DMS79 (cell line): ENCODE results near the gene MGAT4B.
"Not testable (repeated sequence)": the region's sequence is repeated elsewhere in the genome, so short reads cannot be mapped to it uniquely, and the experiment has no call there.

ENCODE experiments used
- DNase-seq: peaks from one replicate; lab custom pipeline; 2025; lab: John Stamatoyannopoulos, UW

The MGAT4B gene

DNA sequence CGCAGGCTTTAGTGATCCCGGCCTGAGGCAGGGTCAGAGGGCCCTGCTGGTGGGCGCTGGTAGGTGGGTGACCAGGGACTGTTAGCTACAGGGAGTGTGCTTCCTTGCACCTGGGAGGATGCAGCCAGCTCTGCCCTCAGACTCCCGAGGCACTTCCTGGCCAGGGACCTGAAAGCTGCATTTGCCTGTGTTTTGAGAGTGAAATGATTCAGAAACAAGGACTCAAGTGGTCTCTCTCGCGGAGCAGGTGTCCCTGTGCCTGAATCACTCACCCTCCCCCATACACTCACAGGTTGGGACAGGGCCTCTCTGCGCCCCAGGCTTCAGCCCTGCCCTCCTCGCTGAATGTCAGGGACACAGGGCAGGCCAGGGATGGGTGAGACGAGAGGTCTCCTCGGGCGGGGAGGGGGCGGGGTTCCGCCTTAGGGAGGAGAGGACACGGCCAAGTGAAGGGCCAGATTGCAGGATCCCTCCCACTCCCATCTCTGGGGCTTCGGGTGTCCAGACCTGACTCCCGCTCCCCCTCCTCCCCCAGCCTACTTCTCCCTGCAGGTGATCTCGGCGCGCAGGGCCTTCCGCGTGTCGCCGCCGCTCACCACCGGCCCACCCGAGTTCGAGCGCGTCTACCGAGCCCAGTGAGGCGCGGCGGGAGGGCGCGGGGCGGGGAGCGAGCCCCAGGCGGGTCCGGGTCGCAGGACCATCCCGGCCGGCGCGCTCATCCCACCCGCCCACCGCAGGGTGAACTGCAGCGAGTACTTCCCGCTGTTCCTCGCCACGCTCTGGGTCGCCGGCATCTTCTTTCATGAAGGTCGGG lies 11.4 kb downstream of the MGAT4B start:
- DNase-seq, result peak; percentile 93

GRCh38 chr5:179794575-179794974 lies 12.1 kb downstream of the MGAT4B start:
- DNase-seq, result no peak

DNA sequence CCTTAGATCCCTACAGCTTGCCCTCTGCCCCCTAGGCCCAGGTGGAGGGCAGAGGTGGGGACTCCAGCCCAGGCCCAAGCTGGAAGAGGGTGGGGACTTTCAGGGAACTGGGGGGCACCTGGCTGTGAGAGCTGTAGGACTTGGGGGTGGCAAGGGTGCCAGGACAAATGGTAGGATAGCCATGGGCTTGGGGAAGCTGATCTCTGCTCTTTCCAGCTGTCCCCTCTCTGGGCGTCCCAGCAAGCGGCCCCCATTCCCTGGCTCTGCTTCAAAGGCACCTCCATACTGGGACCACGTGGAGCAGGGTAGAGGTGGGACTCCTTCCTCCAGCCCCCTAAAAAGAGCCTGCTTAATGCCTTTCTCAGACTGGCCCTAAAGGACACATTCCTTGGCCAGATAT lies 12.5 kb downstream of the MGAT4B start:
- no peak for DNase-seq

DNA sequence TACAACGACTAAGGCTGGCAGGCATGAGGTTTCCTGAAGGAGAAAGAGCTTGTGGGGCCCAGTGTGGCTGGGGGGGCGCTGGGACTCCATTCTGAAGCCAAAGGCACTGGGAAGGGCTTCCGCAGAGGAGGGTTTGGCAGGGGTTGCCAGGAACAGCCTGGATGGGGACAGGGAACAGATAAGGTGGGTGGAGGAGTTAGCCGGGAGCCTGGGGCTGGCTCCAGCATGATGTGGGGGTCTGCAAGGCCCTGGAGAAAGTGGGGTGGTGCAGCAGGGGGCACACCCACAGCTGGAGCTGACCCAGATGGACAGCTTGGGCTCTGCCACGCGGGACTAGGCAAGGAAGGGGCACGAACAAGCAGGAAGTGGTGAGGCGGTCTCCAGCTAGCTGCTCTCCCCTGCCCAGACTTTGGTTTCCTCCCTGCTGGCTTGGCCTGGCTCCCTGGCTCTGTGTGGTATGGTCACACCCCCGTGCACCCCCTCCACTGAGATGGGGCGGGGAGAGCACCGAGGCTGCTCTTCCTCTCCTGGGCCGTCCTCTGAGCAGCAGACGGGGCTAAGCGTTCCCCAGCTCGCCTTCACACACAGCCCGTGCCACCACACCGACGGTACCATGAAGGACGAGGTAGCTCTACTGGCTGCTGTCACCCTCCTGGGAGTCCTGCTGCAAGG lies 13.1 kb downstream of the MGAT4B start, which contains the start of gene LTC4S:
LTC4S (plus strand) TSS at position 519 of the 672 bp plus-strand sequence; CDS start at position 614, 95 bp downstream.
- DNase-seq, result no peak

DNA sequence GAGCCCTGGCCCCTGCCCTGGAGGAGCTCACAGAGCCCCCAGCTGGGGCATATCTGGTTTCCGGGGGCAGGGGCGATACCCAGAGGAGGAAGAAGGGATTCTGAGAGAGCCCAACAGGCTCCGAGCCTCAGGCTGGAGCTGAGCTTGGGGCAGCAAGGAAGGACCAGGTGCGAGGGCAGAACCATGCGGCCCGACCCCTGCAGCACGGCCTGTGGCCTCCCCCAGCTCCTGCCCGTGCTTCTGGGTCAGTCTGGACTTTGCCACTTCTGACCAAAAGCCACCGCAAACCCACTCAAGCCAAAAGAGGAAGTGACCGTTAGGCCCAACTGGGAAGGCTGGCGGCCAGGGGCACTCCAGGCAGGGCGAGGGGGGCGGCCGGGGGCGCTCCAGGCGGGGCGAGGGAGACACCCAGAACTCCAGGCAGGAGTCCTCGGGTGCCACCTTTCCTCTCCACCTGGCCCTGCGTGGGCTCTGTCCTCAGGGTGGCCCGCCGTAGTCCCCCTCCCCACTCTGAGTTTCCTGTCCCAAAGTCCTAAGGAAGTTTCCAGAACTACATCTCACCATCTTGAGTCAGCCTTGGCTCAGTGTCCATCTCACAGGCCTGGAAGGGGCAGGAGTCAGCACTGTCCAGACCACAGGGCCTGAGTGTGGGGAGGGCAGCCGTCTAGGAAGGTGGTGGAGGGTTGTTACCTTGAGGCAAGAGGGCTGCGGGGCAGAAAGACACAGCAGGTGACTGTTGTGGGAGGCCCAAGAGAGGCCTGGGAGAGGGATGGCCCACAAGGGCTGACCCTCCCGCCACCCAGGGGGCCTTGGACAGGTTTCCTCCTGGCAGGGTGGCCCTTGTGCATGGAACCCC lies 13.8 kb downstream of the MGAT4B start:
- no peak for DNase-seq

DNA sequence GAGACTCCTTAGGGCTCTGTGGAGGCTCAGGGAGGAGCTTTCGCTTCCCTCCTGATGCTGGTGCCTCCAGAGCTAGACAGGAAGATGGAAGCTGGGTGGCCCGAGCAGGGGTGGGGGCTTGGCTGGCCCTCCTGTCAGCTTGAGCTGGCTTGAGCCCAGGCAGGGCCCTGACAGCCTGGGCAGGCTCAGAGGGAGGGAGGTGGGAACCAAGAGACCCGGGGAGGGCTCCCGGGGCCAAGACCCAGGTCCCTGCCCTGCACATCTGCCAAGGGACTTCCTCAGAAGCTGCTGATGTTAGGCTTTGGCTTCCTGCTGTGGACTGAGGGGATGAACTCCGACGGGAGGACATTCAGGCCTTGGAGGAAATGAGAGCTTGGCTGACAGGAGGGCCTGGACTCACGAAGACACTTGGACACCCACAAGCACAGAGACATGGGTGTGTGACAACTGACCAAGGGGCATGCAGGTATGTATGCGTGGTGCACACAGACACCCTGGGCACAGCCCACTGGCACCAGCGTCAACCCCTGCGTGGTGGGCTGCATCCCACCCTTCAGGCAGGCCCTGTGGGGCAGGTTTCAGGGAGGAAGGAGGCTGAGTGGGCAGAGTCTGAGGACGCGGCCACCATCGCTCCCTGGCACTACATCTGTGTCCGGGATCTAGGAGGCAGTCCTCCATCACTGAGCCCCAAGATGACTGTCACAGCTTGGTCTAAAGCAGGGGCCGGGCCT lies 14.6 kb downstream of the MGAT4B start:
- DNase-seq, result no peak

GRCh38 chr5:179789278-179789677 lies 17.4 kb downstream of the MGAT4B start:
- DNase-seq, result not testable (repeated sequence)

DNA sequence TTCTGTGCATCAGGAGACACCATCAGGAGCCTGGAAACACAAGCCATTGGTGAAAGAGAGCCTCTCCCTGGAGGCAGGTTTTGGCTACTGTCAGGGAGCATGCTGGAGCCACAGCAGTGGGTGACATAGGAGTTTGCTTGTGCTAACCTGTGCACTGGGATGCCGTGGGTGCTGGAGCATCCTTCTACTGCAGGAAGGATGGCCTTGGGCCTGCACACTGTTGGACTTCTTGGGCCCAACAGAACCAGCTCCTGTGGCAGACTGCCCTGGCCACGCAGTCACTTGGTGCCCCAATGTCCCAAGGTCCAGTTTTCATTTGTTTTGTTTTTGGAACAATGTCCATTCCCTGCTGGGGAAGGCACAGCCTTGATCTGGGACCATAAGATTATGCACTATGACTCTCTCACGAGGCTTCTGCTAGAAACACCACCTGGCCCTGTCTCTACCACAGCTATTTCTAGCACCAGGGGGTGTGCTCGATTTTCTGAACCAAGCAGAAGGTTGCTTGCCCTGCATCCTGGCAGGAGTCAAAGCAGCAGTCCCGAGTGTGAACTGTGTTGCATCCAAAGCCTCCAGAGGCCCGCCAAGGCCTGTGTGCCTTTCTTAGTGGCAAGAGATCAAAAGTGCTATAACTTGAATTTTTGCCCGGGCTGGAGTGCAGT lies 18.3 kb downstream of the MGAT4B start:
- DNase-seq, result no peak

GRCh38 chr5:179786861-179787260 lies 19.8 kb downstream of the MGAT4B start:
- DNase-seq, result no peak

DNA sequence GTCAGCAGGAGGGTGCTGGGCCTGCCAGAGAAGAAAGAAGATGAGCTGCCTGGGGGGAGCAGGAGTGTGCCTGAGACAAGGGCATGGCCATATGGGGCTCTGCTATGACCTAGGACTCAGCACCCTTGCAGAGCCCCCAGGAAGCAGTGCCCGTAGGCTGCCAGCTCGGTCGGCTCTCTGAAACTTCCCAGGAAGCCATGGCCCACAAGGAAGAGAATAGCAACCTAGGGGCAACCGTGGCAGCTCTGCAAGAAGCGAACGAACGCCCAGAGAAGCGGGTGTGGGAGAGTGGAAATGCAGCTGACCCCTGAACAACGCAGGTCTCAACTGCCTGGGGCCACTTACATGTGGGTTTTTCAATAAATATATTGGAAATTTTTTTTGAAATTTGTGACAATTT lies 23.5 kb downstream of the MGAT4B start:
- DNase-seq, result no peak

DNA sequence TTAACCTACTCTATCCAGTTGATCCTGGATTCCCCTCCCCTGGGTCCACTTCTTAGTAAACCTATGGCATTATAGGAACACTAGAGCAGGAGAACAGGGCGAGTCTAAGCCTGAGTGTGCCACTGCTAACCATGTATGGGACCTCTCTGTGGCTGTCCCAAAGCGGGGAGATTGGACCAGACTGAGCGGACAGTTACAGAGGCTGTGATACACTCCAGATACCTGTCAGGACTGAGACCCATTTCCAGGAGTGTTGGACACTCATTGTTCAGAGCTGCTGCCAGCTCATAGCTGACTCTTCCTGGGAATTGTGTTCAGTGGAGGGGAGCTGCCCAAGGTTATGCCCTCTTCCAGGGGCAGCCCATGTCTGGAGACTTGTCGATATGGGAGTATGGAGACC lies 24.8 kb downstream of the MGAT4B start:
- no peak for DNase-seq

GRCh38 chr5:179780362-179780761 lies 26.3 kb downstream of the MGAT4B start:
- no peak for DNase-seq

- DNase-seq, result no peak
These were observed 26.8 kb downstream of the MGAT4B start for GRCh38 chr5:179779826-179780225.

DNA sequence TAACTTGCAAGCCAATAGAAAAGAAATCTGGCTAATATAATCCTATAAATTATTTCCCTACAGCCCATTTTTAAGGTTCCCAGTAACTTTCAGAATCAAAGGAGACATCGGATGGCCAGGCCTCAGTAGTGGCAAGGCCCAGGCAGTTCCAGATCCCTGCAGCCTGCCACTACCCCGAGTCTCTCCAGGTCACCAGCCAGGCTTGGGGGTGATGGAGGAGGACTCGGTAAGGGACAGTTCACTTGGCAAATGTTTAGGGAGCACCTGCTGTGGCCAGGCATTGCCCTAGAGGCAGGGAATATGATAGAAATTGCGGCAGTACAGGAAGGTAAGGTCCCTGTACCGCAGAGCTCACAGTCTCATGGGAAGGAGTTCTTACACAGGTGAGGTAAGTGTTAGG lies 28.1 kb downstream of the MGAT4B start:
- DNase-seq, result no peak

DNA sequence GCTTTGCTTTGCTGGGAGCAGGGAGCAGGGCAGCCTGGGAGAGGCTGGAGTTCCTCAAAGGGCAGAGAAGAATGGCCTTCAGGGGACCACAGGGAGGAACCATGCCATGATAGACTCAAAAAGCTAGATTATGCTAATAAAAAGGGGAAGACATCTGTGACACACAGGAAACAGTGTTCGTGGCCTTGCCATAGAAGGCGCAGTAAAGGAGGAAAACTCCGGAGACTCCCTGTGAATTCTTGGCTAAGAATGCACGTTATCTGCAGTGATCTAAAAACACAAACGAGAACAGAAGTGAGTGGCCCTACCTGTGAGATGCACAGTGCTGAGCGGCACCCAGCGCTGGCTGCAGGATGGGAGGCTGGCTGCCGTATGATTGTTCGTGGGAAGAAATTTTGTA lies 28.8 kb downstream of the MGAT4B start:
- no peak for DNase-seq

DNA sequence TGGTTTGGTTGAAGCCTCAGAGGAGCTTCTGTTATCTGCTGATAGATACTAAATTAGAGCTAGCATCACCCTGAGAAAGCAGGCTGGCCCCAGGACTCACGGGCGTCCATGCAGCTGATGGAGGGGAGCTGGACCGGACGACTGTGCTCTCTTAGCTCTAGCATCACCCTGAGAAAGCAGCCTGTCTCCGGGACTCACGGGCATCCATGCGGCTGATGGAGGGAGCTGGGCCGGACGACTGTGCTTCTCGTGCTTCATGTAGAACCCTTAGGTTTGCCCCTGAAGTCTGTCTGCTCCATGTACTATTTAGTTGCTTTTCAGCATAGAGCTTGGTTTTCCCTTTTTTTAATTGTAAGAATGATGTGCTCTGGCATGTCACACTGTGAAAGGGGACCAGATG lies 29.2 kb downstream of the MGAT4B start:
- DNase-seq, result no peak

DNA sequence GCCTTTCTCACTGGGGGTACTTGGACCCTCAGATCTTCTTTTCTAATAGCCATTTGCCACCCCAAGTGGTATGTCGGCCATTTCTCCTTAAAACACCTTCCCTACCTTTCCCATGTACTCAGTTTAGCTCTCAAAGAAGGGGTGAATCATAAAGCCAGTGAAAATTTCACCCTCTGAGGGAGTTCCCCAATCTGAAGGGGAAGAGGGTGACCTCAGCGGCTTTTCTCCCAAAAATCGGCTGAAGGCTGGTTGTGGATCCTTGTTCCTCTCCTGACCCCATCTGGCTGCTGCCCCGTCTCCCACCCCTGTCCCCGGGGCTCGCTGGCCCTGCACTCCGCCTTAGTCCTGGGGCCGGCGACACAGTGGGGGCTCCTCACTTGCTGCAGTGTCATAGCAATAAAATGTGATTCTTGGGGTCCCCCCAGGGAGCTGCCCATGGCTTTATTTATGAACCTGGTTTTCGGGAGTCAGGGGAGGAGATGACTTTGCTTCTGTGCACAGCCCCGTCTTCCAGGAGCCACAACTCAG lies 30.2 kb downstream of the MGAT4B start:
- no peak for DNase-seq

GRCh38 chr5:179774442-179774841 lies 32.2 kb downstream of the MGAT4B start:
- no peak for DNase-seq

DNA sequence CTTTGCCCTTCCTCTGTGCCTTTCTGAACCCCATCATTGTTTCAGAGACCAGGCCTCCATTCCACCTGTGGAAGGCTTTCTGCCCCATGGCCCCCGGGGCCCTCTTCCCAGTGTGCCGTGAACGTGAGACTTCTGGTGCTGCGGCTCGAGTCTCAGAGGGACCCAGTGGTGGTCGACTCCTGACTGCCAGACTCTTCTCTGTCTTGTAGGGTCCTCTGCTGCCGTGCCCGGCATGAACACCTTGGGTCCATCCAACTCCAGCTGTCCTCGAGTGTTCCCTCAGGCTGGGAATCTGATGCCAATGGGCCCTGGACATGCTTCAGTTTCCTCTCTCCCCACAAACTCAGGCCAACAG lies 33.0 kb downstream of the MGAT4B start:
- no peak for DNase-seq

GRCh38 chr5:179772351-179772750 lies 34.3 kb downstream of the MGAT4B start:
- DNase-seq, result no peak

DNA sequence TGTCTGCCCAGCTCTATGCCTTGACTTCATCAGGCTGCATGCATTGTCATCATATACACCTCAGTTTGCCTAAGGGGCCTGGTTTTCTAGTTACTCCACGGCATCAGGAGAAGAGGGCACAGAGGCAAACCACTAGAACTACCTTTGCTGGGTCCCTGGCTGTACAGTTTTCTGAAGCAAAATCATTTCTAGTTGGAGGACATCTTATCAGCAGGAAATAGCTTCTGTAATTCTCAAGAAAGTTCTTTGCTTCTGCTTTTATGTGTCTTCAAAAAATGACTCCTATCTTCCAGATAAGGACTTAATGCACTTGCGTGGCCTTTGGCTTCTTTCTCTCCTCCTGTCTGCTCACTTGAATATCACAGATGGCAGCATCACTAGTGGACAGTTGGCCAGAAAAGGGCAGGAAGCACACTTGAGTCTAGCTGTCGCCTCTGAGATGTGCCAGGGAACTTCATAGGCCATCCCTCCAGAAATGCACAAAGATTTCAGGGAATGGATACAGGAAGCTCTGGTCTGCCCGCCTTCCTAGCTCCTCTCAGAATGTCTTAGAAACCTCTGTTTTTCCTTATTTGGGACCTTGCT lies 35.3 kb downstream of the MGAT4B start:
- no peak for DNase-seq
